Effector CD8-positive, alpha-beta T cell (primary cell): ENCODE measurements around the gene PARN.
"Not testable (repeated sequence)": the region's sequence is repeated elsewhere in the genome, so short reads cannot be mapped to it uniquely, and the experiment has no call there.

Source experiments
- DNase-seq: peaks from one replicate; lab custom pipeline; 2025; lab: John Stamatoyannopoulos, UW

PARN gene

GRCh38 chr16:14632693-14633569 lies 2.9 kb upstream of the PARN start, which contains the start of gene BFAR:
BFAR (plus strand) TSS chr16:14632951; CDS start chr16:14644347, 11,396 bp downstream.
- peak; percentile 98 for DNase-seq

GRCh38 chr16:14630620-14631330 lies 715 bp upstream of the PARN start:
- not testable (repeated sequence) for DNase-seq

- no peak for DNase-seq
Measured at GRCh38 chr16:14629612-14629918, 495 bp downstream of the PARN start.

- no peak for DNase-seq
Measured at GRCh38 chr16:14628806-14629611, 1.1 kb downstream of the PARN start.

- no peak for DNase-seq
Measured at GRCh38 chr16:14627078-14627477, 3.0 kb downstream of the PARN start.

GRCh38 chr16:14618566-14618965 lies 11.5 kb downstream of the PARN start:
- no peak for DNase-seq

GRCh38 chr16:14616280-14616679 lies 13.8 kb downstream of the PARN start:
- DNase-seq: no peak

- DNase-seq: no peak
Measured at GRCh38 chr16:14613991-14614390, 16.1 kb downstream of the PARN start.

GRCh38 chr16:14611660-14612059 lies 18.4 kb downstream of the PARN start:
- no peak for DNase-seq

- DNase-seq: no peak
Measured at GRCh38 chr16:14609716-14610115, 20.3 kb downstream of the PARN start.

GRCh38 chr16:14608604-14609003 lies 21.5 kb downstream of the PARN start:
- no peak for DNase-seq

- DNase-seq: no peak
Measured at GRCh38 chr16:14608111-14608566, 21.9 kb downstream of the PARN start.

GRCh38 chr16:14606102-14606501 lies 24.0 kb downstream of the PARN start:
- DNase-seq: no peak

GRCh38 chr16:14602443-14602963 lies 27.6 kb downstream of the PARN start:
- no peak for DNase-seq

GRCh38 chr16:14600164-14600563 lies 29.9 kb downstream of the PARN start:
- DNase-seq: no peak

GRCh38 chr16:14586637-14587305 lies 43.3 kb downstream of the PARN start:
- DNase-seq: no peak

GRCh38 chr16:14585287-14585686 lies 44.8 kb downstream of the PARN start:
- DNase-seq: no peak

- DNase-seq: not testable (repeated sequence)
Measured at GRCh38 chr16:14580926-14581325, 49.1 kb downstream of the PARN start.

GRCh38 chr16:14579266-14579665 lies 50.8 kb downstream of the PARN start:
- no peak for DNase-seq

GRCh38 chr16:14576532-14576931 lies 53.5 kb downstream of the PARN start:
- no peak for DNase-seq

GRCh38 chr16:14576069-14576468 lies 54.0 kb downstream of the PARN start:
- DNase-seq: no peak
